Measurements from ENCODE around the gene UBASH3B.
"Not testable (repeated sequence)": the region's sequence is repeated elsewhere in the genome, so short reads cannot be mapped to it uniquely, and the experiment has no call there.

Gene UBASH3B, protein sequence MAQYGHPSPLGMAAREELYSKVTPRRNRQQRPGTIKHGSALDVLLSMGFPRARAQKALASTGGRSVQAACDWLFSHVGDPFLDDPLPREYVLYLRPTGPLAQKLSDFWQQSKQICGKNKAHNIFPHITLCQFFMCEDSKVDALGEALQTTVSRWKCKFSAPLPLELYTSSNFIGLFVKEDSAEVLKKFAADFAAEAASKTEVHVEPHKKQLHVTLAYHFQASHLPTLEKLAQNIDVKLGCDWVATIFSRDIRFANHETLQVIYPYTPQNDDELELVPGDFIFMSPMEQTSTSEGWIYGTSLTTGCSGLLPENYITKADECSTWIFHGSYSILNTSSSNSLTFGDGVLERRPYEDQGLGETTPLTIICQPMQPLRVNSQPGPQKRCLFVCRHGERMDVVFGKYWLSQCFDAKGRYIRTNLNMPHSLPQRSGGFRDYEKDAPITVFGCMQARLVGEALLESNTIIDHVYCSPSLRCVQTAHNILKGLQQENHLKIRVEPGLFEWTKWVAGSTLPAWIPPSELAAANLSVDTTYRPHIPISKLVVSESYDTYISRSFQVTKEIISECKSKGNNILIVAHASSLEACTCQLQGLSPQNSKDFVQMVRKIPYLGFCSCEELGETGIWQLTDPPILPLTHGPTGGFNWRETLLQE

DNA sequence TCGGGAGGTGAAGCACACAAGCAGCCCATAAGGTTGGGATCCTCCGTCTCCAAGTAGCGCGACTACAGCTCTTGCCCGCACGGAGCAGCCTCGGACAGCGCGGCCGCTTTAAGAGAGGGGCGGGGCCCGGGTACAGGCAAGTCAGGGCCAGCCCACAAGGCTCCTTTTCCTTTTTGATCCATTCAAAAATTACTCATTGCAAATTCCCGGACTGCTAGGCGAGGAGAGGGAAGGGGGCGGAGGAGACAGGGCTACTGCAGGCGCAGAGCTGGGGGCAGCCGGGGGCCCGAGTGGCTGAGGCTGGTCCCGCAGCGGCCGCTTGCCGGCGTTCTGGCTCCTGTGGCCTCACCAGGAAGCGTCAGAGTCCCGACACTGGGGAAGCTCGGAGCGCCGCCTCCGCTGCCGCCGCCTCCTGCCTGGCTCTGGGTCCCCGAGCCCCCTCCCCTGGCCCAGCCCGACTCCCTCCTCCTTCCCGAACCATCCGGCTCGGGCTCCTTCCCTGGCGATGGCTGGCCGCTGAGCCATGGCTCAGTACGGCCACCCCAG is at the start of gene UBASH3B:
TSS of gene UBASH3B (plus strand) at position 196 of the 546 bp plus-strand sequence. CDS start at position 524, 328 bp downstream.
- peak; percentile 13 to 31 for DNase-seq (ENCODE audit: low read depth in 2 of 2)

DNA sequence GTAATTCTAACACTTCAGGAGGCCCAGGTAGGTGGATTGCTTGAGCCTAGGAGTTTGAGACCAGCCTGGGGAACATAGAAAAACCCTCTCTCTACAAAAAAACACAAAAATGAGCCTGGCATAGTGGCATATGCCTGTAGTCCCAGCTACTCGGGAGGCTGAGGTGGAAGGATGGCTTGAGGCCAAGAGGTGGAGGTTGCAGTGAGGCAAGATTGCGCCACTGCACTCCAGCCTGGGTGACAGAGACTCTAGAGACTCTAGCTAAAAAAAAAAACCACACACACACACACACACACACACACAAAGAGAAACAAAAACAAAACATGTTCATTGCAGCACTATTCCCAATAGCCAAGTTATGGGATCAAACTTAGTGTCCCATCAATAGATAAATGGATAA is 48.4 kb upstream of the UBASH3B start:
- DNase-seq (ENCODE audit: low read depth in 2 of 2) = not testable (repeated sequence)

GRCh38 chr11:122612123-122612824 is 43.2 kb upstream of the UBASH3B start:
- DNase-seq (ENCODE audit: low read depth in 2 of 2) = no peak

DNA sequence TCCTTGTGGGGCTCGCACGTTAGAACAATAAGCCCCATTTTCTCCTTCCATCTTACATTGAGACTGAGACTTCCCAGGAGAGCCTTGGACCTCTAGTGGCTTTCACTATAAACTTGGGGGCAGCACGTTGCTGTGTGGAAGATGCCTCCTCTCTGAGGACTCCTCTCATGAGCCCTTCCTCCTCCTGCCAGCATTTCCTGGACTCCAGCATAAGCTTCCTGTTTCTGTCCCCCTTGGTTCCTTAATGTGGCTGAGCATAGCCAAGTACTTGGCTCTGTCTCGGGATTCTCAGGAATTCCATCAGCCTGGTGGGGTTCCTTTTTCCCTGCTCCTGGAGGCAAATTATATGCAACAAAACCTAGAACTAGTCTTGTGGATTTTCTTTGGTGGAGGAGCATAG is 38.8 kb upstream of the UBASH3B start:
- DNase-seq (ENCODE audit: low read depth in 2 of 2) = no peak

DNA sequence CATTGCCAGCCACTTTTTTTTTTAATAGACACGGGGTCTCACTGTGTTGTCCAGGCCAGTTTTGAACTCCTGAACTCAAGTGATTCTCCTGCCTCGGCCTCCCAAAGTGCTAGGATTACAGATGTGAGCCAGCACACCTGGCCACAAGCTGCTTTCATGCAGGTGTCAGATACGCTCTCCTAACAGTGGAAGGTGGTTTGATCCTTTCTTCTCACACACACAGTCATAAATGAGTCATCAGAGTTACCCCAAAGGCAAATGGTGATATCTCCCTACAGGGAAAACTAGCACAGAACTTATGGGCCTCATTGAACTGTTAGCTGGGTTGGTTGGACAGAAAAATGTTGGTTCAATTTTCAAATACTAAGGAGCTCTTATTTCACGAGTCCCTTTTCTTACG is 38.2 kb upstream of the UBASH3B start:
- DNase-seq (ENCODE audit: low read depth in 2 of 2) = no peak

GRCh38 chr11:122617926-122618325 is 37.6 kb upstream of the UBASH3B start:
- no peak for DNase-seq (ENCODE audit: low read depth in 2 of 2)

DNA sequence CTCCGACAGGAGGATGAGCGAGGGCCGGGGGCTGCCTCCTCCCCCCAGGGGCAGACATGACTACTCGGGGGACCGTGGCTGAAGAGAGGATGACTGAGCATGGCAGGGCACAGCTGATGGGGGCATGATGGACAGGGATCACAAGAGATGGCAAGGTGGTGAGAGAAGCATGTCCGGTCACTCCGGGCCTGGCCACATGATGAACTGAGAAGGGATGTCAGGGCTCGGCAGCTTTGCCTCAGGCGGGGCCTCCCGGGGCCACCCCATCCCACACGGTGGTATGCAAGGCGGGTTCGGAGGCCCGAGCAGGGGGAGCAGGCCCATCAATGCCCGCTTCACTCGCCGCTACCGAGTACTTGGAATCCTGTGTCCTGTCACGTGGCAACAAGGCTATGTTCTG is 36.6 kb upstream of the UBASH3B start:
- DNase-seq (ENCODE audit: low read depth in 2 of 2) = no peak

- no peak for DNase-seq (ENCODE audit: low read depth in 2 of 2)
Measured at GRCh38 chr11:122619757-122620156, 35.8 kb upstream of the UBASH3B start.

- not testable (repeated sequence) for DNase-seq (ENCODE audit: low read depth in 2 of 2)
Measured at GRCh38 chr11:122625501-122625900, 30.0 kb upstream of the UBASH3B start.

GRCh38 chr11:122625976-122626665 is 29.4 kb upstream of the UBASH3B start:
- DNase-seq (ENCODE audit: low read depth in 2 of 2) = no peak

DNA sequence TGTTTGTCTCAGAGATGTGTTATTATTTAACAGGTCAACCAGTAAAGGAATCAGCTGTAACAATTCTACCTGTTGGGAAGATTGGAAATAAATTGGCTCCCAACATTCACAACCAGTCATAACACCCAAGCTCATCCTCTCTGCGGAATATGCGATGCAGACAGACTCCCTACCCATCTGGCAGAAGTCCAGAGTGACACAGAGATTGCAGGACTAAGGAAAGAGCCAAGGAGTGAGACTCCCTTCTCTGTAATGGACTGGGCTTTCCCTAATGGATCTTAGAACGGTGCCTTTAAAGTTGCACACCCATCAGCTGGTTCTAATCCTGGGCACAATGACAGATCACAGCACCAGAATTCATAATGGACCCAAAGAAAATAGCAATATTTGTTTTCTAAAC is 27.8 kb upstream of the UBASH3B start:
- no peak for DNase-seq (ENCODE audit: low read depth in 2 of 2)

- peak; percentile 35 to 40 for DNase-seq (ENCODE audit: low read depth in 2 of 2)
Measured at GRCh38 chr11:122628810-122629555, 26.5 kb upstream of the UBASH3B start.

DNA sequence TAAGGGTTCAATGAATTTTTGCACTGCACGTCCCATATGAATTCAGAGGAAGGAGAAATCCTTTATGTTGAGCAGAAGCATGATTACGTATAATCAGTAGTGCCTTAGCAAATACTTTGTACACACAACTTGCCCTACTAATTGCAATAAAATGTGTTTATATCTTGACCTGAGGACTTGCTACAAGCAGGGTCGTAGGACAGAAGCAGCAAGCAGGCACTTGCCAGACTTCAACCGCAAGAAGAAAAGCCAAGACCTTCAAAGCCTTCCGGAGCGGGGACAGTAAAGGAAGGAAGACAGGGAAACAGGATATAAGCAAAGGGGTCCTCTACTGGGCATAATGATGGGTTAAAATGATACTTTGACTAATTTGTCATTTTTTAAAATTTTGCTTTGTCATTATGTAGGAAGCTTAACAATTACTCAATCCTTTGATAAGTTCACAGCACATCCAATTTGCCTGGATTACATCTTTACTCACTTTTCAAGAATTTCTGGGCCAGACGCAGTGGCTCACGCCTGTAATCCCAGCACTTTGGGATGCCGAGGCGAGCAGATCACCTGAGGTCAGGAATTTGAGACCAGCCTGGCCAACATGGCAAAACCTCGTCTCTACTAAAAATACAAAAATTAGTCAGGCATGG is 23.2 kb upstream of the UBASH3B start:
- no peak for DNase-seq (ENCODE audit: low read depth in 2 of 2)

DNA sequence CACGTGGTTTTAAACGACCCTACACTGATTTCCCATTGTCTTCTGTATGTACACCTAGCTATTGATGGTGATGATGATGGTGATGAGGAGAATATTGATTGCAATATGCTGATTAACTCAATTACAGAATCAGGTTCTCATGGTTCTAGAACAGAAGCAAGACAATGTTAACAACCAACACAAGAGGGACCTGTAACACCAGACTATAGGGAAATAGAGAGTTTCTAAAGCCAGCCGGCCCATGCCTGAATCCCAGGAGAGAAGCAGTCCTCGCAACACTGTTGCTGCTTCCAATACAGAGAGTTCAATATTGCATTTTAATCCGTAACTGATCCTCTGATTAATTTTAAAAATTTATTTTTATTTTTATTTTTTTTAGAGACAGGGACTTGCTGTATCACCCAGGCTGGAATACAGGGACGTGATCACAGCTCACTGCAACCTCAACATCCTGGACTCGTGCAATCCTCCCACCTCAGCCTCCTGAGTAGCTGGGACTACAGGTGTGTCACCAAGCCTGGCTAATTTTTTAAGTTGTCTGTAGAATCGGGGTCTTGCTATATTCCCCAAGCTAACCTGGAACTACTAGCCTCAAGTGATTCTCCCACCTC is 22.2 kb upstream of the UBASH3B start:
- no peak for DNase-seq (ENCODE audit: low read depth in 2 of 2)

DNA sequence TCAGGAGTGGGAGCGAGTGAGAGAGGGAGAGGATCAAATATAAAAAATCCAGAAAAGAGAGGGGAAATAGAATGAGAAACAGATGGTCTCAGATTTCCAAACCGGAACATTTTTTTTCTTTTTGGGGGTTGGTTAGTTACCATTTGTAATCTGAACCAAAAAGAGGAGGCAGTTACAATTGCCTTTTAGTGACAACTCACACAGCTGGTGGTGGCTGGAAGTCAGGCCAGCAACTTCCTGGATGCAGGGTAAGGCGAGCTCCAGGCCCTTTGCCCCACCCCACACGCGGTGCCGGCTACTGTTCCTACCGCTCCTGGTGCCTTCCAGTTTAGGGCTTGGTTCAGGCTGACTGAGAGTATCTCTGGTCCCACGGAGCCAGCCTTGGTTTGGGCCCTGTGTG is 21.0 kb upstream of the UBASH3B start:
- DNase-seq (ENCODE audit: low read depth in 2 of 2) = no peak

- no peak for DNase-seq (ENCODE audit: low read depth in 2 of 2)
Measured at GRCh38 chr11:122637541-122637940, 18.0 kb upstream of the UBASH3B start.

DNA sequence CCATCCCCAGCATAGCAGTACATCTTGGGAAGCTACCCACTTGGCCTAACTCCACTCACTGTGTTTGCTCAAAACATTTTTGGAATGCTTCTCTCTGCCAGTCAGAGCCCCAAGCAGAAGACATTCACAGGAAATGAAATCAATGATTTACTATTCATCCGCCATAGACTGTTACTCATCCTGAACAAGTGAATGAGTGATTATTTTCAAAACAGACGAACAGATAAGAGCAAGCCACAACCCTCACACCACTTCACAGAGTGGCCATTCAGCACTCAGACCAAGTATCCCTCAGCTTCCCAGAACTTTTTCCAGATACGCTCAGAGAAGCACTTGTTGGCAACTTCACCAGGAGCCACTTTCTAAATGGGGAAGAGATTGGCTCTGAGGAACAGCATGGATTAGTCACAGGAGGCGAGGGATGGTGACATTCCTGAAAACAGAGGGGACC is 13.0 kb upstream of the UBASH3B start:
- no peak for DNase-seq (ENCODE audit: low read depth in 2 of 2)

DNA sequence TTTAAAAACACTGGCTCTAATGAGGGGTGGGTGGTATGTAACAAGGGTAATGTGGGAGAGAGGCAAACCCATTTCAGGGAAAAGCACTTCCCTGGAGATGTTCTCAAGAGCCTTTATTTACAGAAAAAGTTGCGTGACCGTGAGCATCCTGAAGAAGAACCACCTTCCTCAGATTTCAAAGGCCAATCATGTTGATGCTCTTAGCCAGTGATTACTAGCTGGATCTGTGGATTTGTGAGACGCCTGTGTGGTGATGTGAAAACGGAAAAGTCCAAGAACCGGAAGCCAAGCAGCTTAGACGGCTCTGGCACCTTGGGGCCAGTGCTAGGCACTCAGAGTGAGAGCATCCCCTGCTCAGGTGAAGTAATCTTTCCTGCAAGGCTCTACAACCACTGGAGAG is 12.6 kb upstream of the UBASH3B start:
- DNase-seq (ENCODE audit: low read depth in 2 of 2) = no peak

- no peak for DNase-seq (ENCODE audit: low read depth in 2 of 2)
Measured at GRCh38 chr11:122645847-122646246, 9.7 kb upstream of the UBASH3B start.

Measured in activated CD8-positive, alpha-beta memory T cell treated with anti-CD3 and anti-CD28 coated beads for 4 hours (primary cell).